B cell (primary cell): Measurements from ENCODE around the gene KRTAP21-2. TPM values are rescaled to one million over a fixed set of nuclear protein-coding genes. Genes with fewer than 3 reads are reported as not detected.

Experiments used
- ATAC-seq: fragments of 200-7000 bp; cut with Tn5 transposase; one replicate; pipeline ENCODE4 v1.10.0; 2021; ENCODE audit warnings: low read depth, mild to moderate bottlenecking, moderate number of reproducible peaks, moderate library complexity
- CTCF ChIA-PET: fragments of 350-600 bp; sonication (Branson Sonifier 250); formaldehyde crosslinking; loops from one replicate; lab custom pipeline; 2021; ENCODE audit warnings: antibody characterized with exemption, inconsistent platforms; lab: Charles Lee
- POLR2A ChIA-PET: fragments of 350-600 bp; sonication (Branson Sonifier 250); formaldehyde crosslinking; loops from one replicate; lab custom pipeline; 2021; ENCODE audit warnings: antibody characterized with exemption; lab: Charles Lee
- DNase-seq: peaks from one replicate; pipeline ENCODE4 v3.0.0; 2013
- H2AFZ ChIP-seq: 2 replicates; pipeline ENCODE4 v1.6.1; 2012; ENCODE audit warnings: mild to moderate bottlenecking, low read depth, low read length; ENCODE audit not compliant: insufficient read depth, poor library complexity, severe bottlenecking
- H3K27ac ChIP-seq, 2 donors: 1 replicate in 1 of 2; 2 replicates in 1 of 2; pipeline ENCODE4 v1.5.1; 2012 to 2013; ENCODE audit warnings: low read length in 2 of 2, mild to moderate bottlenecking in 2 of 2, moderate library complexity in 1 of 2
- H3K27me3 ChIP-seq, 4 experiments: fragments of 200-600 bp in 1 of 4; sonication (generic) in 1 of 4; replicated peaks in 1 of 4; 1 replicate in 2 of 4; 2 replicates in 2 of 4; pipeline versions ENCODE4 v1.6.1 to v1.7.0; 2013 to 2016; ENCODE audit warnings: low read length in 3 of 4, mild to moderate bottlenecking in 2 of 4, mixed read lengths in 1 of 4, moderate library complexity in 1 of 4; ENCODE audit not compliant: insufficient read depth in 4 of 4, control insufficient read depth in 3 of 4; ENCODE audit errors: control extremely low read depth in 1 of 4
- H3K36me3 ChIP-seq, 2 experiments: replicated peaks in 1 of 2; 1 replicate in 1 of 2; 2 replicates in 1 of 2; pipeline versions ENCODE4 v1.6.1 to v1.7.1; 2013; ENCODE audit warnings: low read length in 1 of 2; ENCODE audit not compliant: insufficient read depth in 2 of 2, control insufficient read depth in 1 of 2; ENCODE audit errors: control extremely low read depth in 1 of 2, extremely low read depth in 1 of 2
- H3K4me1 ChIP-seq, 2 donors: fragments of 200-600 bp in 1 of 2; sonication (generic) in 1 of 2; 1 replicate in 1 of 2; 2 replicates in 1 of 2; pipeline versions ENCODE4 v1.5.1 to v1.6.1; 2013 to 2017; ENCODE audit warnings: low read length in 2 of 2; ENCODE audit not compliant: control insufficient read depth in 2 of 2, insufficient read depth in 2 of 2
- H3K4me2 ChIP-seq: replicated peaks from 2 replicates; pipeline ENCODE3; 2012; ENCODE audit warnings: mild to moderate bottlenecking, low read depth, low read length; ENCODE audit not compliant: poor library complexity, severe bottlenecking
- H3K4me3 ChIP-seq, 5 experiments: fragments of 200-600 bp in 1 of 5; sonication (generic) in 1 of 5; 1 replicate in 3 of 5; 2 replicates in 2 of 5; pipeline versions ENCODE4 v1.5.1 to v1.7.0; 2011 to 2016; ENCODE audit warnings: low read length in 4 of 5, mild to moderate bottlenecking in 4 of 5, low read depth in 2 of 5, control low read depth in 1 of 5, moderate library complexity in 1 of 5; ENCODE audit not compliant: insufficient read depth in 1 of 5; ENCODE audit errors: control extremely low read depth in 1 of 5, extremely low read depth in 1 of 5
- H3K79me2 ChIP-seq: fragments of 200-600 bp; sonication (generic); one replicate; pipeline ENCODE4 v1.6.0; 2016; ENCODE audit warnings: low read length; ENCODE audit not compliant: control insufficient read depth, insufficient read depth
- H3K9ac ChIP-seq: fragments of 200-600 bp; sonication (generic); 2 replicates; pipeline ENCODE4 v1.6.1; 2017; ENCODE audit warnings: mild to moderate bottlenecking, low read length, moderate library complexity
- H3K9me3 ChIP-seq, 3 donors: one replicate each; pipeline versions ENCODE4 v1.6.1 to v1.7.1; 2013; ENCODE audit warnings: low read length in 2 of 3; ENCODE audit not compliant: control insufficient read depth in 2 of 3, insufficient read depth in 1 of 3; ENCODE audit errors: control extremely low read depth in 1 of 3
- H4K20me1 ChIP-seq: 2 replicates; pipeline ENCODE4 v1.6.0; 2012; ENCODE audit warnings: mild to moderate bottlenecking, low read length; ENCODE audit not compliant: insufficient read depth, control insufficient read depth, poor library complexity, severe bottlenecking
- H3K27ac Mint-ChIP-seq: one replicate; pipeline ENCODE4 v1.8.0; 2021; ENCODE audit warnings: mixed read lengths
- H3K27me3 Mint-ChIP-seq: one replicate; pipeline ENCODE4 v1.8.0; 2021; ENCODE audit warnings: mixed read lengths
- H3K4me1 Mint-ChIP-seq: one replicate; pipeline ENCODE4 v1.8.0; 2021; ENCODE audit warnings: mixed read lengths
- H3K4me3 Mint-ChIP-seq: one replicate; pipeline ENCODE4 v1.8.0; 2021; ENCODE audit warnings: mixed read lengths
- H3K9me3 Mint-ChIP-seq: one replicate; pipeline ENCODE4 v1.8.0; 2022; ENCODE audit warnings: mixed read lengths; ENCODE audit not compliant: insufficient read depth
- CTCF ChIP-seq: fragments of 200-600 bp; IDR thresholded peaks from one replicate; pipeline ENCODE4 v1.8.0; 2022; ENCODE audit warnings: antibody characterized with exemption, mild to moderate bottlenecking
- EZH2 ChIP-seq: IDR thresholded peaks from 2 replicates; pipeline ENCODE4 v1.6.1; 2012; ENCODE audit warnings: borderline replicate concordance, low read depth, mild to moderate bottlenecking, moderate library complexity, low read length; ENCODE audit not compliant: insufficient read depth, poor library complexity, severe bottlenecking
- WGBS: methylation state at CpG from one replicate; pipeline ENCODE4 v1.1.5; 2013; ENCODE audit warnings: missing lambda C conversion rate; ENCODE audit not compliant: insufficient coverage; 5-methylcytosine and 5-hydroxymethylcytosine counted together
- intact Hi-C: fragments of 100-400 bp; cut with micrococcal nuclease; formaldehyde crosslinking; loops from one replicate; pipeline ENCODE4 v1.10.0; 2022
- polyA plus RNA-seq: library from polyadenylated mRNA; depleted of rRNA; stranded (reverse); fragments of >200 nt; gene quantifications from 2 replicates; pipeline ENCODE4 v1.2.3, GENCODE V29; 2012
- total RNA-seq, 2 donors: library from RNA; stranded (reverse); fragments of 120-200 nt in 1 of 2; gene quantifications; 1 replicate in 1 of 2; 2 replicates in 1 of 2; pipeline versions ENCODE4 v1.2.3 to v1.2.4, GENCODE V29; 2013 to 2022

Gene KRTAP21-2
- total and polyA plus RNA-seq, 2 donors (not counting 1 experiment from before 2014, with no cell fraction given): not detected

- POLR2A ChIA-PET: no interaction called here
- Mint-ChIP-seq H3K27me3 (no peaks in the 10 kb centered on the region), H3K4me3 (no peak overlapping the region), H3K4me1 (no peaks in the 10 kb centered on the region), H3K27ac (no peak overlapping the region), H3K9me3 (peaks cover 6% of the 10 kb centered on the region)
- 100% methylated on average over 1 of the region's 3 CpGs for WGBS
- no peak for TF ChIP-seq CTCF
- H3K9ac ChIP-seq: no peak overlapping the region
- intact Hi-C loops: no loop called here
- no peaks in the 10 kb centered on the region for H3K79me2 ChIP-seq
- no peaks in the 10 kb centered on the region for H3K27me3 ChIP-seq
- no peak overlapping the region for H3K27ac ChIP-seq
- no peak overlapping the region for H3K4me3 ChIP-seq
- no peaks in the 10 kb centered on the region for H3K9me3 ChIP-seq
- H4K20me1 ChIP-seq: no peaks in the 10 kb centered on the region
- H2AFZ ChIP-seq: no peak overlapping the region
- CTCF ChIA-PET: no interaction called here
- no peak overlapping the region for H3K4me2 ChIP-seq
- no peaks in the 10 kb centered on the region for H3K4me1 ChIP-seq
- H3K36me3 ChIP-seq: no peaks in the 10 kb centered on the region
- ATAC-seq: no peak
- no peak for DNase-seq
Observed at GRCh38 chr21:30713766-30714165, 33.3 kb downstream of the KRTAP21-2 start.

- H3K27me3 Mint-ChIP-seq: no peaks in the 10 kb centered on the region
- H3K79me2 ChIP-seq: no peaks in the 10 kb centered on the region
- ChIA-PET POLR2A (no interaction called here), CTCF (no interaction called here)
- DNase-seq (no peak), ATAC-seq (no peak)
- no peak overlapping the region for H2AFZ ChIP-seq
- 30% methylated on average over 3 of the region's 3 CpGs for WGBS
- no peaks in the 10 kb centered on the region for H3K4me1 Mint-ChIP-seq
- intact Hi-C loops: no loop called here
- H3K4me2 ChIP-seq: no peak overlapping the region
- no peak overlapping the region for H3K4me3 Mint-ChIP-seq
- no peak overlapping the region for H3K27ac Mint-ChIP-seq
- H3K4me1 ChIP-seq: no peaks in the 10 kb centered on the region
- H3K9me3 ChIP-seq: no peaks in the 10 kb centered on the region
- no peaks in the 10 kb centered on the region for H3K27me3 ChIP-seq
- TF ChIP-seq CTCF: no peak
- TF ChIP-seq EZH2: no peak
- H3K36me3 ChIP-seq: no peaks in the 10 kb centered on the region
- H3K4me3 ChIP-seq: no peak overlapping the region
- no peaks in the 10 kb centered on the region for H4K20me1 ChIP-seq
- no peak overlapping the region for H3K27ac ChIP-seq
- no peak overlapping the region for H3K9ac ChIP-seq
- peaks cover 3% of the 10 kb centered on the region for H3K9me3 Mint-ChIP-seq
Observed at GRCh38 chr21:30710499-30710898, 36.6 kb downstream of the KRTAP21-2 start.
